ENCODE results near the gene TTBK1.

The TTBK1 gene

DNA sequence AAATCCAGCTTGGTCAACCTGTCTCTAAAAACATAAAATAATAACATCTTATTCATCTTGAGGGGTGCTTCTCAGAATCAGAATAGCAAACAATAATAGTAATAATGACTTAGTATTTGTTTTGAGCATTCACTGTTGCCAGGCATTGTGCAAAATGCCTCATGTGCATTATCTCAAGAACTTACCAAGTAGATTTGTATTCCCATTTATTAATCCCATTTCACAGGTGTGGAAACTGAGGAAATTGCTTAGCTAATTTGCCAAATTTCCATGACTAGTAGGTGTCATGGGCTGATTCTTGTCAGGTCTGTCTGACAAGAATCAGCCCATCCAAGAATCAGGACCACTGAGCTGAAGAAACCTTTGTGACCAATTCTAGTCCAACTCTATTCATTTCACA, 5.5 kb downstream of the TTBK1 start:
- H3K79me2 ChIP-seq (ENCODE audit: low read length): no peaks in the 10 kb centered on the region
- H4K20me1 ChIP-seq (ENCODE audit: insufficient read depth, low read length): no peaks in the 10 kb centered on the region
- TF ChIP-seq EZH2phosphoT487 (IDR thresholded peaks at IDR 0.05; ENCODE audit: low read depth): no peak
- TF ChIP-seq, protein P1, sequence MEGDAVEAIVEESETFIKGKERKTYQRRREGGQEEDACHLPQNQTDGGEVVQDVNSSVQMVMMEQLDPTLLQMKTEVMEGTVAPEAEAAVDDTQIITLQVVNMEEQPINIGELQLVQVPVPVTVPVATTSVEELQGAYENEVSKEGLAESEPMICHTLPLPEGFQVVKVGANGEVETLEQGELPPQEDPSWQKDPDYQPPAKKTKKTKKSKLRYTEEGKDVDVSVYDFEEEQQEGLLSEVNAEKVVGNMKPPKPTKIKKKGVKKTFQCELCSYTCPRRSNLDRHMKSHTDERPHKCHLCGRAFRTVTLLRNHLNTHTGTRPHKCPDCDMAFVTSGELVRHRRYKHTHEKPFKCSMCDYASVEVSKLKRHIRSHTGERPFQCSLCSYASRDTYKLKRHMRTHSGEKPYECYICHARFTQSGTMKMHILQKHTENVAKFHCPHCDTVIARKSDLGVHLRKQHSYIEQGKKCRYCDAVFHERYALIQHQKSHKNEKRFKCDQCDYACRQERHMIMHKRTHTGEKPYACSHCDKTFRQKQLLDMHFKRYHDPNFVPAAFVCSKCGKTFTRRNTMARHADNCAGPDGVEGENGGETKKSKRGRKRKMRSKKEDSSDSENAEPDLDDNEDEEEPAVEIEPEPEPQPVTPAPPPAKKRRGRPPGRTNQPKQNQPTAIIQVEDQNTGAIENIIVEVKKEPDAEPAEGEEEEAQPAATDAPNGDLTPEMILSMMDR (IDR thresholded peaks at IDR 0.05; ENCODE audit: low read depth, low read length): no peak
- H3K9ac ChIP-seq (ENCODE audit: low read length): no peak overlapping the region
- H3K9me3 ChIP-seq (ENCODE audit: insufficient read depth, low read length): no peaks in the 10 kb centered on the region
- no peaks in the 10 kb centered on the region for H3K36me3 ChIP-seq (replicated peaks; ENCODE audit: low read depth, low read length)
- no peak overlapping the region for H3K27ac ChIP-seq (ENCODE audit: low read length)
- no peak overlapping the region for H2AFZ ChIP-seq (ENCODE audit: low read depth, low read length)
- H3K4me3 ChIP-seq (ENCODE audit: low read length): no peak overlapping the region
- no peak overlapping the region for H3K4me2 ChIP-seq (ENCODE audit: low read length)
- peaks cover 27% of the 10 kb centered on the region for H3K27me3 ChIP-seq (ENCODE audit: low read depth, low read length)
- peaks cover 32% of the 10 kb centered on the region for H3K4me1 ChIP-seq (ENCODE audit: low read length)

DNA sequence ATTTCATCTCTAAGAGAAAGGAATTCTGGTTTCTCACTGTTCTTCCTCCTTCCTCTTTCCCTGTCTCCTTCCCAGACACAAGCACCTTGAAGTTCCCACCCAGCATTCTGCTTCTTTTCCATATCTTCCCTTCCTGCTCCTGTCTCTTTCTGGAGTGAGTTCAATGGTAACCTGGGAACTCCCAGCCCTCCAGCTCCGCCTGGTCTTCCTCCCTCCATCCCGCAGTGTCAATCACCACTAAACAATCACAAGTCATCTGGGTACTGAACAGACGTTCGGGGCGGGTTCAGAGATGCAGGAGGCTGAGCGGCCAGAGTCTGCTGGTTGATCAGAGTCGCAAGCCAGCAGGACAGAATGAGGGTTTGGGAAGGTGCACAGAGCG, 7.7 kb downstream of the TTBK1 start:
- peak overlapping the region; percentile 47; the same call in 1 of the 2 replicates for H2AFZ ChIP-seq (ENCODE audit: low read depth, low read length)
- no peak overlapping the region for H3K27ac ChIP-seq (ENCODE audit: low read length)
- peak overlapping the region; percentile 46 for H3K4me2 ChIP-seq (ENCODE audit: low read length)
- H3K4me1 ChIP-seq (ENCODE audit: low read length): peaks cover 21% of the 10 kb centered on the region
- no peak overlapping the region for H3K9ac ChIP-seq (ENCODE audit: low read length)
- TF ChIP-seq EZH2phosphoT487 (IDR thresholded peaks at IDR 0.05; ENCODE audit: low read depth): no peak
- TF ChIP-seq, protein P1 (IDR thresholded peaks at IDR 0.05; ENCODE audit: low read depth, low read length): no peak
- H3K4me3 ChIP-seq (ENCODE audit: low read length): peak overlapping the region; percentile 4; the same call in 1 of the 2 replicates
- H3K27me3 ChIP-seq (ENCODE audit: low read depth, low read length): peaks cover 22% of the 10 kb centered on the region
- H3K9me3 ChIP-seq (ENCODE audit: insufficient read depth, low read length): no peaks in the 10 kb centered on the region
- H4K20me1 ChIP-seq (ENCODE audit: insufficient read depth, low read length): no peaks in the 10 kb centered on the region
- no peaks in the 10 kb centered on the region for H3K36me3 ChIP-seq (replicated peaks; ENCODE audit: low read depth, low read length)
- H3K79me2 ChIP-seq (ENCODE audit: low read length): no peaks in the 10 kb centered on the region

DNA sequence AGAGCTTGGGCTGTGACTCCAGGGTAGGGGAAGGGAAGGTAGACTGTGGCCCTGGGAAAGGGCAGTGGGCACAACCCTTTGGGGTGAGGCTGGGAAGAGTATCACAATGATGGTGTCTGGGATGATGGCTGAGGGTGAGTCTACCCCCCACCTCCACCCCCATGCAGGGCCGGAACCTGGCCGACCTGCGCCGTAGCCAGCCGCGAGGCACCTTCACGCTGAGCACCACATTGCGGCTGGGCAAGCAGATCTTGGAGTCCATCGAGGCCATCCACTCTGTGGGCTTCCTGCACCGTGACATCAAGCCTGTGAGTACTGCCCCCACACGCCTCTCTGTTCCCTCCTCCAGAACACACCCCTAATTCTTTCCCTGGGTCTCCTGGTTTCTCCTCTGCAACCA, 10.1 kb downstream of the TTBK1 start:
- no peak overlapping the region for H3K4me3 ChIP-seq (ENCODE audit: low read length)
- TF ChIP-seq, protein P1 (IDR thresholded peaks at IDR 0.05; ENCODE audit: low read depth, low read length): no peak
- TF ChIP-seq EZH2phosphoT487 (IDR thresholded peaks at IDR 0.05; ENCODE audit: low read depth): no peak

DNA sequence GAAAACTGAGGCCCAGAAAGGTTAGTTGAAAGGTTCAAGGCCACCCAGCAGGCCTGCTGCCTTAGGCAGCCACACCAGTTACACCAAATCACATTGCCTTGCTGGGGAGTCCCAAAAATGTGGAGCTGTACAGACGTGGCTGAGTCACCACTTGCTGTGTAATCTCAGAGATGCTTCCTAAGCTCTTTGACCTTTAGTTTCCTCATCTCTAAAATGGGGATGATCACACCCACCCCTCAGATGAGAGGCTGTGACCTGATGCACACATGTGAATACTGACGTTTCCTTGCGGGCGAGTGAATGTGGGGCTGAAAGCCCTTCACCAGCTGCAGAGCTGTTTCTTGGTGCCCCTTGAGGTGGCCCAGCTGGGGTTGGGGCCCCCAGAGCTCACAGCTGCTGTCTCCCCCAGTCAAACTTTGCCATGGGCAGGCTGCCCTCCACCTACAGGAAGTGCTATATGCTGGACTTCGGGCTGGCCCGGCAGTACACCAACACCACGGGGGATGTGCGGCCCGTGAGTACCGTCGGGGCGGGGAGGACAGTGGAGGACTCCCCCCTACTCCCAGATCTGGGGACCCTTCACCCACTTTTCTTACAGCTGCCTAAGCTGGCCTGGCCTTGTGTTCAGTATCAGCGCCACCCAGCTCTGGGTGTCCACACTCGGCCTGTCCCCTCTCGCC, 11.0 kb downstream of the TTBK1 start:
- Histone ChIP-seq H3K4me2 (ENCODE audit: low read length) (no peak overlapping the region), H3K79me2 (ENCODE audit: low read length) (no peaks in the 10 kb centered on the region), H3K4me3 (ENCODE audit: low read length) (no peak overlapping the region), H3K4me1 (ENCODE audit: low read length) (peaks cover 20% of the 10 kb centered on the region), H3K27ac (ENCODE audit: low read length) (no peak overlapping the region), H2AFZ (ENCODE audit: low read depth, low read length) (no peak overlapping the region), H3K27me3 (ENCODE audit: low read depth, low read length) (peaks cover 16% of the 10 kb centered on the region), H3K36me3 (replicated peaks; ENCODE audit: low read depth, low read length) (no peaks in the 10 kb centered on the region), H3K9me3 (ENCODE audit: insufficient read depth, low read length) (no peaks in the 10 kb centered on the region), H4K20me1 (ENCODE audit: insufficient read depth, low read length) (no peaks in the 10 kb centered on the region), H3K9ac (ENCODE audit: low read length) (no peak overlapping the region)
- TF ChIP-seq, protein P1 (IDR thresholded peaks at IDR 0.05; ENCODE audit: low read depth, low read length): no peak
- no peak for TF ChIP-seq EZH2phosphoT487 (IDR thresholded peaks at IDR 0.05; ENCODE audit: low read depth)

More for the DNA sequence above, 10.1 kb downstream of the TTBK1 start:
- Histone ChIP-seq H3K27me3 (ENCODE audit: low read depth, low read length) (peaks cover 22% of the 10 kb centered on the region), H4K20me1 (ENCODE audit: insufficient read depth, low read length) (no peaks in the 10 kb centered on the region), H3K9ac (ENCODE audit: low read length) (no peak overlapping the region), H3K27ac (ENCODE audit: low read length) (no peak overlapping the region), H3K9me3 (ENCODE audit: insufficient read depth, low read length) (no peaks in the 10 kb centered on the region), H2AFZ (ENCODE audit: low read depth, low read length) (no peak overlapping the region), H3K4me1 (ENCODE audit: low read length) (peaks cover 20% of the 10 kb centered on the region), H3K4me2 (ENCODE audit: low read length) (no peak overlapping the region), H3K79me2 (ENCODE audit: low read length) (no peaks in the 10 kb centered on the region), H3K36me3 (replicated peaks; ENCODE audit: low read depth, low read length) (no peaks in the 10 kb centered on the region)

Data from OCI-LY3 (cell line).